SK-N-SH (cell line): ENCODE data around the gene TIAM2. TPM values are rescaled to one million over a fixed set of nuclear protein-coding genes. Genes with fewer than 3 reads are reported as not detected.

Experiments used
- CTCF ChIA-PET: fragments of 300-600, 350-600 bp; formaldehyde crosslinking; extraction: SDS; loops from one replicate; lab custom pipeline; 2021; lab: Yijun Ruan, JAX
- POLR2A ChIA-PET: fragments of 350-600 bp; sonication (Branson Sonifier 250); formaldehyde crosslinking; extraction: SDS; loops from one replicate; lab custom pipeline; 2020; ENCODE audit warnings: antibody characterized with exemption, inconsistent platforms; lab: Yijun Ruan, JAX
- DNase-seq: peaks from one replicate; pipeline ENCODE4 v3.0.0; 2012
- H2AFZ ChIP-seq: fragments of 200-600 bp; sonication (generic); 2 replicates; pipeline ENCODE4 v1.8.1; 2016; ENCODE audit warnings: antibody characterized with exemption, mild to moderate bottlenecking, low read depth
- H3F3A ChIP-seq: fragments of 200-600 bp; sonication (generic); replicated peaks from 2 replicates; pipeline ENCODE3; 2016; ENCODE audit warnings: antibody characterized with exemption, mild to moderate bottlenecking; ENCODE audit not compliant: insufficient read depth
- H3K27ac ChIP-seq, 2 experiments: fragments of 200-500 bp in 1 of 2; fragments of 200-600 bp in 1 of 2; sonication (Bioruptor generic) in 1 of 2; sonication (generic), shearing (Covaris generic) in 1 of 2; 2 replicates each; pipeline versions ENCODE4 v1.5.1 to v1.6.1; 2014 to 2016; ENCODE audit warnings: low read depth in 2 of 2, inconsistent platforms in 1 of 2, low read length in 1 of 2, mild to moderate bottlenecking in 1 of 2, mixed read lengths in 1 of 2
- H3K27me3 ChIP-seq: fragments of 200-600 bp; sonication (generic), shearing (Covaris generic); 2 replicates; pipeline ENCODE4 v1.6.1; 2016; ENCODE audit warnings: mixed run types; ENCODE audit not compliant: insufficient read depth
- H3K36me3 ChIP-seq, 2 experiments: fragments of 200-500 bp in 1 of 2; fragments of 200-600 bp in 1 of 2; sonication (Bioruptor generic) in 1 of 2; sonication (generic) in 1 of 2; replicated peaks in 1 of 2; 2 replicates each; pipeline versions ENCODE3 to v1.5.1; 2014 to 2016; ENCODE audit warnings: low read length in 1 of 2, mild to moderate bottlenecking in 1 of 2; ENCODE audit not compliant: insufficient read depth in 2 of 2, control insufficient read depth in 1 of 2
- H3K4me1 ChIP-seq, 2 experiments: fragments of 200-500 bp in 1 of 2; fragments of 200-600 bp in 1 of 2; sonication (Bioruptor generic) in 1 of 2; sonication (generic), shearing (Covaris generic) in 1 of 2; 2 replicates each; pipeline versions ENCODE4 v1.5.1 to v1.6.1; 2014 to 2016; ENCODE audit warnings: low read depth in 1 of 2, low read length in 1 of 2, mixed run types in 1 of 2; ENCODE audit not compliant: insufficient read depth in 2 of 2, control insufficient read depth in 1 of 2
- H3K4me2 ChIP-seq: fragments of 200-600 bp; sonication (generic), shearing (Covaris generic); 2 replicates; pipeline ENCODE4 v1.6.1; 2017; ENCODE audit warnings: mixed run types
- H3K4me3 ChIP-seq, 2 experiments: fragments of 200-500 bp in 1 of 2; fragments of 200-600 bp in 1 of 2; sonication (Bioruptor generic) in 1 of 2; sonication (generic), shearing (Covaris generic) in 1 of 2; 2 replicates each; pipeline versions ENCODE4 v1.5.1 to v1.8.1; 2014 to 2016; ENCODE audit warnings: low read depth in 2 of 2, inconsistent platforms in 1 of 2, low read length in 1 of 2, mild to moderate bottlenecking in 1 of 2, mixed read lengths in 1 of 2, moderate library complexity in 1 of 2
- H3K79me2 ChIP-seq: fragments of 200-600 bp; sonication (generic); 2 replicates; pipeline ENCODE4 v1.8.1; 2017; ENCODE audit warnings: mild to moderate bottlenecking; ENCODE audit not compliant: insufficient read depth
- H3K9ac ChIP-seq: fragments of 200-600 bp; sonication (generic); 2 replicates; pipeline ENCODE4 v1.6.1; 2017; ENCODE audit warnings: mixed run types
- H3K9me2 ChIP-seq: fragments of 200-600 bp; sonication (generic); 2 replicates; pipeline ENCODE4 v1.6.1; 2017; ENCODE audit warnings: mixed run types
- H3K9me3 ChIP-seq: fragments of 200-600 bp; sonication (generic); 2 replicates; pipeline ENCODE4 v1.6.1; 2017; ENCODE audit warnings: mixed run types, mild to moderate bottlenecking, moderate library complexity
- H4K20me1 ChIP-seq: fragments of 200-600 bp; sonication (generic); 2 replicates; pipeline ENCODE4 v1.6.1; 2017; ENCODE audit warnings: mild to moderate bottlenecking, mixed run types; ENCODE audit not compliant: insufficient read depth
- FOSL2 ChIP-seq: IDR thresholded peaks from 2 replicates; pipeline ENCODE4 v1.4.0; 2012; ENCODE audit warnings: low read depth, mild to moderate bottlenecking, moderate library complexity, borderline replicate concordance
- FOXJ3 ChIP-seq: sonication (generic); formaldehyde crosslinking; IDR thresholded peaks from 2 replicates; pipeline ENCODE4 v1.5.1; 2020; ENCODE audit warnings: mild to moderate bottlenecking, missing genetic modification reagents
- FOXM1 ChIP-seq: IDR thresholded peaks from 2 replicates; pipeline ENCODE4 v1.4.0; 2012; ENCODE audit warnings: low read depth, mild to moderate bottlenecking
- GABPA ChIP-seq: IDR thresholded peaks from 2 replicates; pipeline ENCODE4 v1.4.0; 2012; ENCODE audit warnings: low read depth, mild to moderate bottlenecking
- GATA2 ChIP-seq: sonication (generic); formaldehyde crosslinking; IDR thresholded peaks from 2 replicates; pipeline ENCODE4 v1.5.0; 2020; ENCODE audit warnings: mild to moderate bottlenecking, missing genetic modification reagents
- MEF2A ChIP-seq: IDR thresholded peaks from 2 replicates; pipeline ENCODE4 v1.4.0; 2012; ENCODE audit warnings: low read depth, borderline replicate concordance
- MXI1 ChIP-seq: IDR thresholded peaks from 2 replicates; pipeline ENCODE4 v1.6.1; 2012; ENCODE audit warnings: mild to moderate bottlenecking, low read depth, low read length, improper control_type of control experiment
- NFIC ChIP-seq: IDR thresholded peaks from 2 replicates; pipeline ENCODE4 v1.4.0; 2012; ENCODE audit warnings: borderline replicate concordance
- NRF1 ChIP-seq: IDR thresholded peaks from 2 replicates; pipeline ENCODE4 v1.6.1; 2012; ENCODE audit warnings: low read depth, mild to moderate bottlenecking, low read length
- POLR2AphosphoS5 ChIP-seq: IDR thresholded peaks from 2 replicates; pipeline ENCODE4 v1.6.1; 2012; ENCODE audit warnings: low read depth, low read length
- RXRA ChIP-seq: IDR thresholded peaks from 2 replicates; pipeline ENCODE4 v1.4.0; 2012; ENCODE audit warnings: low read depth, mild to moderate bottlenecking, borderline replicate concordance
- SMC3 ChIP-seq: IDR thresholded peaks from 2 replicates; pipeline ENCODE4 v1.6.1; 2012; ENCODE audit warnings: low read depth, low read length, improper control_type of control experiment
- TAF1 ChIP-seq: IDR thresholded peaks from 2 replicates; pipeline ENCODE4 v1.6.1; 2012; ENCODE audit warnings: low read depth, mild to moderate bottlenecking, low read length, moderate library complexity, borderline replicate concordance
- YY1 ChIP-seq: IDR thresholded peaks from 2 replicates; pipeline ENCODE4 v1.4.0; 2012; ENCODE audit warnings: low read depth, mild to moderate bottlenecking
- WGBS: methylation state at CpG from one replicate; pipeline ENCODE4 v1.1.6; 2017; ENCODE audit warnings: low lambda C conversion rate; 5-methylcytosine and 5-hydroxymethylcytosine counted together
- polyA plus RNA-seq, 3 experiments: library from polyadenylated mRNA; depleted of rRNA; stranded (reverse); fragments of >200 nt; gene quantifications; 2 replicates each; pipeline ENCODE4 v1.2.3, GENCODE V29; 2012
- TF ChIP-seq, protein P1 (sequence below): IDR thresholded peaks from 2 replicates; pipeline ENCODE4 v1.4.0; 2012; ENCODE audit warnings: low read depth, borderline replicate concordance
- TF ChIP-seq, protein P2 (sequence below): IDR thresholded peaks from 2 replicates; pipeline ENCODE4; 2012
- TF ChIP-seq, protein P3 (sequence below): IDR thresholded peaks from 2 replicates; pipeline ENCODE4 v1.4.0; 2012; ENCODE audit warnings: low read depth, borderline replicate concordance
- TF ChIP-seq, protein P4 (sequence below): fragments of 200-600 bp; sonication (generic); IDR thresholded peaks from 2 replicates; pipeline ENCODE4 v1.6.1; 2017; ENCODE audit warnings: antibody characterized with exemption, mild to moderate bottlenecking, moderate library complexity

The TIAM2 gene
- polyA plus RNA-seq, 1 of the 3 experiments (the other 2 are of a cell fraction), result 13.6 TPM

DNA sequence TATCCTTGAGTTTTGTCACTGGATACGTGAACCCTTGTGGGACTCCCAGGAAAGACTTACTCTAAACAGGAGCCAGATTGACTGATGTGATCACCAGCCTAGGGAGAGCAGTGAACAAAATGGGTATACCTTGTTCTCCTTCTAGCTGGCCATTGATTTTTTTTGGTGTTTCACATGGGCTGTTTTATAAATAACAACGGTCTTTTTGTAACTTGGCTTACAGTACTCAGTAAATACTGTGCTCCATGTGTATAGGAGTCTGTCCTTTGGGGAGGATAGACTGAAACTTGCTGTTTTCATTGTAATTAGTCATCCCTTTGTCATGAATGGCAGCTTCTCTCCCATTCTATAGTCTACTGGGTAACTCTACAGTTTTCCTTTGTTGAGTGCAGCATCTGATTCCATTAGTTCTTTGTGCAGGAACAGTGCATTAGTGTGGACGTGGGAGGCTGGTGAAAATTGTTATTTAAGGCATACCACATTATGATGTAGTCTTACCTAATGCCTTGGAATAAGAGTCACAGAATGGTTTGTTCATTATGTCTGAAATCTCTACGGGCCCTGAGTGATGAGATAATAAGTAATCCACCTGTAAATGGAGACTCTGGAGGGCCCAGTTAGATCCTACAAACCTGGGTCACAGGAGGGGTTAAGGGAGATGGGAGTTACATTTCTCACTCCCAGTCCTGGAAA, 89.5 kb downstream of the TIAM2 start:
- Histone ChIP-seq H3K36me3 (no peaks in the 10 kb centered on the region), H3F3A (peaks cover 16% of the 10 kb centered on the region), H3K9me3 (no peaks in the 10 kb centered on the region), H3K9ac (no peak overlapping the region), H3K4me2 (peak overlapping the region; percentile 11; the same call in 1 of the 2 replicates), H3K27ac (peak overlapping the region in 1 of 2 experiments; percentile 45; a peak in 2 of 4 replicates), H3K79me2 (no peaks in the 10 kb centered on the region), H2AFZ (no peak overlapping the region), H3K4me3 (no peak overlapping the region), H3K27me3 (no peaks in the 10 kb centered on the region), H3K4me1 (no peaks in the 10 kb centered on the region), H4K20me1 (no peaks in the 10 kb centered on the region), H3K9me2 (no peaks in the 10 kb centered on the region)
- TF ChIP-seq, protein P1, sequence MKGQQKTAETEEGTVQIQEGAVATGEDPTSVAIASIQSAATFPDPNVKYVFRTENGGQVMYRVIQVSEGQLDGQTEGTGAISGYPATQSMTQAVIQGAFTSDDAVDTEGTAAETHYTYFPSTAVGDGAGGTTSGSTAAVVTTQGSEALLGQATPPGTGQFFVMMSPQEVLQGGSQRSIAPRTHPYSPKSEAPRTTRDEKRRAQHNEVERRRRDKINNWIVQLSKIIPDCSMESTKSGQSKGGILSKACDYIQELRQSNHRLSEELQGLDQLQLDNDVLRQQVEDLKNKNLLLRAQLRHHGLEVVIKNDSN, result no peak
- TF ChIP-seq MEF2A, result no peak
- TF ChIP-seq FOXJ3 (CRISPR knock-in tag), result no peak
- no peak for TF ChIP-seq POLR2AphosphoS5
- TF ChIP-seq, protein P2, sequence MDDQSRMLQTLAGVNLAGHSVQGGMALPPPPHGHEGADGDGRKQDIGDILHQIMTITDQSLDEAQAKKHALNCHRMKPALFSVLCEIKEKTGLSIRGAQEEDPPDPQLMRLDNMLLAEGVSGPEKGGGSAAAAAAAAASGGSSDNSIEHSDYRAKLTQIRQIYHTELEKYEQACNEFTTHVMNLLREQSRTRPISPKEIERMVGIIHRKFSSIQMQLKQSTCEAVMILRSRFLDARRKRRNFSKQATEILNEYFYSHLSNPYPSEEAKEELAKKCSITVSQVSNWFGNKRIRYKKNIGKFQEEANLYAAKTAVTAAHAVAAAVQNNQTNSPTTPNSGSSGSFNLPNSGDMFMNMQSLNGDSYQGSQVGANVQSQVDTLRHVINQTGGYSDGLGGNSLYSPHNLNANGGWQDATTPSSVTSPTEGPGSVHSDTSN, result 0 out of 2 replicates have a peak, but pooled peaks have one; percentile 10
- TF ChIP-seq, protein P3, sequence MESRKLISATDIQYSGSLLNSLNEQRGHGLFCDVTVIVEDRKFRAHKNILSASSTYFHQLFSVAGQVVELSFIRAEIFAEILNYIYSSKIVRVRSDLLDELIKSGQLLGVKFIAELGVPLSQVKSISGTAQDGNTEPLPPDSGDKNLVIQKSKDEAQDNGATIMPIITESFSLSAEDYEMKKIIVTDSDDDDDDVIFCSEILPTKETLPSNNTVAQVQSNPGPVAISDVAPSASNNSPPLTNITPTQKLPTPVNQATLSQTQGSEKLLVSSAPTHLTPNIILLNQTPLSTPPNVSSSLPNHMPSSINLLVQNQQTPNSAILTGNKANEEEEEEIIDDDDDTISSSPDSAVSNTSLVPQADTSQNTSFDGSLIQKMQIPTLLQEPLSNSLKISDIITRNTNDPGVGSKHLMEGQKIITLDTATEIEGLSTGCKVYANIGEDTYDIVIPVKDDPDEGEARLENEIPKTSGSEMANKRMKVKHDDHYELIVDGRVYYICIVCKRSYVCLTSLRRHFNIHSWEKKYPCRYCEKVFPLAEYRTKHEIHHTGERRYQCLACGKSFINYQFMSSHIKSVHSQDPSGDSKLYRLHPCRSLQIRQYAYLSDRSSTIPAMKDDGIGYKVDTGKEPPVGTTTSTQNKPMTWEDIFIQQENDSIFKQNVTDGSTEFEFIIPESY, result no peak
- TF ChIP-seq GABPA, result no peak
- no peak for DNase-seq
- CTCF ChIA-PET, result interaction anchor here (0.6 to 1.5 kb wide), 3 partner anchors 198 to 409 kb away, joined by 3 read pairs; no protein-coding TSS in a partner anchor
- POLR2A ChIA-PET, result no interaction called here
- 79% methylated on average over 4 of the region's 4 CpGs for WGBS

DNA sequence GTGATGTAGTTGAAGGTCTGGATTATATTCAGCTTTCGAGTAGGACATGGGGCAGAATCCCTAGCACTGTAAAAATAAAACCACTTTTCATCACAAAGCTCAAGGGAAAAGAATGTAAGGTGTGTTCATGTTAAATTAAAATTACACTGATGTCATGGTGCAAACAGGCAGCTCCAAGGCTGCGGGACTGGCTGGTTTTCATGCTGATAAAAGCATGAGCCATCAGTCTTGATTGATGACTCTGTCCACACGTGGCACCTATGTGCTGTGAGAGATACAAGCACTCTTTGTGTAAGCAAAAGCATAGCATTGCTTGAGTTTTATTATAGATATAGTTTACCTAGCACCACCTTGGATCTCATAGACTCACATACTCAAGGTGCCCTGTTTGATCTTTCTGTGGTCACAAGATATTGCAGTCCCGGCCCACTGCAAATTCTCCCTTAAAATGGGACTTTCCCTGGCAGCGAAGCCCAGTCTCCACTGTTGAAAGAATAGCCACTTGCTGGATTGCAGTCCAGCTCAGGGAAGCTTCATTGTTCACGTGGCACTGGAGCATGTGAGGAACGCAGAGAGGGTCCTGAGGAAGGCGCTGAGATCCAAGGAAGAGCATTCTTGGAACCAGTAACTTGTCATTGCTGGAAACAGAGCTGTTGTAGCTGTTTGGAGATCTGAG, 90.6 kb downstream of the TIAM2 start:
- CTCF ChIA-PET, result interaction anchor here (1.5 kb wide), 1 partner anchor 410 kb away, joined by 3 read pairs; no protein-coding TSS in a partner anchor
- Histone ChIP-seq H2AFZ (no peak overlapping the region), H3K27ac (peak overlapping the region in 1 of 2 experiments; percentile 45; a peak in 1 of 4 replicates), H4K20me1 (no peaks in the 10 kb centered on the region), H3K79me2 (no peaks in the 10 kb centered on the region), H3K4me1 (no peaks in the 10 kb centered on the region), H3K36me3 (peaks cover 0 to under 1% of the 10 kb centered on the region in 2 experiments), H3K27me3 (no peaks in the 10 kb centered on the region), H3K4me3 (no peak overlapping the region), H3K4me2 (peak overlapping the region; percentile 11; the same call in 1 of the 2 replicates), H3F3A (peaks cover 21% of the 10 kb centered on the region), H3K9me2 (no peaks in the 10 kb centered on the region), H3K9me3 (no peaks in the 10 kb centered on the region), H3K9ac (no peak overlapping the region; the same call in 1 of the 2 replicates)
- 75% methylated on average over 8 of the region's 8 CpGs for WGBS
- no peak for DNase-seq
- POLR2A ChIA-PET, result no interaction called here
- TF ChIP-seq POLR2AphosphoS5, result no peak
- no peak for TF ChIP-seq YY1
- TF ChIP-seq GABPA, result no peak
- TF ChIP-seq FOXM1, result no peak
- no peak for TF ChIP-seq GATA2
- TF ChIP-seq SMC3, result no peak
- TF ChIP-seq NFIC, result no peak
- peak; percentile 18; the same call in 1 of the 2 replicates for TF ChIP-seq FOSL2
- TF ChIP-seq MEF2A, result no peak
- no peak for TF ChIP-seq RXRA
- no peak for TF ChIP-seq NRF1
- TF ChIP-seq, protein P4, sequence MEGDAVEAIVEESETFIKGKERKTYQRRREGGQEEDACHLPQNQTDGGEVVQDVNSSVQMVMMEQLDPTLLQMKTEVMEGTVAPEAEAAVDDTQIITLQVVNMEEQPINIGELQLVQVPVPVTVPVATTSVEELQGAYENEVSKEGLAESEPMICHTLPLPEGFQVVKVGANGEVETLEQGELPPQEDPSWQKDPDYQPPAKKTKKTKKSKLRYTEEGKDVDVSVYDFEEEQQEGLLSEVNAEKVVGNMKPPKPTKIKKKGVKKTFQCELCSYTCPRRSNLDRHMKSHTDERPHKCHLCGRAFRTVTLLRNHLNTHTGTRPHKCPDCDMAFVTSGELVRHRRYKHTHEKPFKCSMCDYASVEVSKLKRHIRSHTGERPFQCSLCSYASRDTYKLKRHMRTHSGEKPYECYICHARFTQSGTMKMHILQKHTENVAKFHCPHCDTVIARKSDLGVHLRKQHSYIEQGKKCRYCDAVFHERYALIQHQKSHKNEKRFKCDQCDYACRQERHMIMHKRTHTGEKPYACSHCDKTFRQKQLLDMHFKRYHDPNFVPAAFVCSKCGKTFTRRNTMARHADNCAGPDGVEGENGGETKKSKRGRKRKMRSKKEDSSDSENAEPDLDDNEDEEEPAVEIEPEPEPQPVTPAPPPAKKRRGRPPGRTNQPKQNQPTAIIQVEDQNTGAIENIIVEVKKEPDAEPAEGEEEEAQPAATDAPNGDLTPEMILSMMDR, result no peak
- no peak for TF ChIP-seq TAF1
- TF ChIP-seq, protein P1, result no peak
- TF ChIP-seq MXI1, result no peak
